Central memory CD8-positive, alpha-beta T cell (primary cell): Measurements from ENCODE around the gene GUCA2B.
A peak's percentile ranks its signal among the peaks of the same experiment; 100 is the strongest.

Source experiments
- ATAC-seq: fragments of 150-1000 bp; cut with Tn5 transposase; replicated peaks from 2 replicates; pipeline ENCODE4 v1.10.0; 2022; ENCODE audit warnings: mild to moderate bottlenecking, moderate FRiP score, moderate number of reproducible peaks; ENCODE audit not compliant: poor library complexity, severe bottlenecking; ENCODE audit errors: extremely low read depth
- DNase-seq, 2 donors: peaks; one replicate each; pipeline ENCODE4 v3.0.0; 2021; ENCODE audit warnings: low spot score in 2 of 2
- H3K27ac Mint-ChIP-seq: one replicate; pipeline ENCODE4 v1.8.0; 2022; ENCODE audit warnings: low read depth, mild to moderate bottlenecking, moderate library complexity, mixed read lengths
- H3K27me3 Mint-ChIP-seq: one replicate; pipeline ENCODE4 v1.8.0; 2022; ENCODE audit warnings: mixed read lengths
- H3K36me3 Mint-ChIP-seq: one replicate; pipeline ENCODE4 v1.8.0; 2022; ENCODE audit warnings: mild to moderate bottlenecking, moderate library complexity, mixed read lengths; ENCODE audit not compliant: insufficient read depth
- H3K4me1 Mint-ChIP-seq: one replicate; pipeline ENCODE4 v1.8.0; 2022; ENCODE audit warnings: mixed read lengths
- H3K4me3 Mint-ChIP-seq: one replicate; pipeline ENCODE4 v1.8.0; 2022; ENCODE audit warnings: mild to moderate bottlenecking, moderate library complexity, mixed read lengths
- H3K9me3 Mint-ChIP-seq: one replicate; pipeline ENCODE4 v1.8.0; 2022; ENCODE audit warnings: mixed read lengths

GUCA2B gene

GRCh38 chr1:42145389-42145716, 7.9 kb upstream of the GUCA2B start:
- no peaks in the 10 kb centered on the region for H3K9me3 Mint-ChIP-seq
- no peak overlapping the region for H3K27ac Mint-ChIP-seq
- no peak for DNase-seq
- no peaks in the 10 kb centered on the region for H3K36me3 Mint-ChIP-seq
- H3K4me1 Mint-ChIP-seq: no peaks in the 10 kb centered on the region
- H3K4me3 Mint-ChIP-seq: no peak overlapping the region
- peaks cover 25% of the 10 kb centered on the region for H3K27me3 Mint-ChIP-seq
- ATAC-seq: no peak

- ATAC-seq (no peak), DNase-seq (peak in 1 of 2 donors; percentile 10)
- no peaks in the 10 kb centered on the region for H3K4me1 Mint-ChIP-seq
- peaks cover 31% of the 10 kb centered on the region for H3K27me3 Mint-ChIP-seq
- H3K4me3 Mint-ChIP-seq: no peak overlapping the region
- H3K36me3 Mint-ChIP-seq: no peaks in the 10 kb centered on the region
- H3K9me3 Mint-ChIP-seq: no peaks in the 10 kb centered on the region
- no peak overlapping the region for H3K27ac Mint-ChIP-seq
Observed at GRCh38 chr1:42145764-42146625, 7.2 kb upstream of the GUCA2B start.

DNA sequence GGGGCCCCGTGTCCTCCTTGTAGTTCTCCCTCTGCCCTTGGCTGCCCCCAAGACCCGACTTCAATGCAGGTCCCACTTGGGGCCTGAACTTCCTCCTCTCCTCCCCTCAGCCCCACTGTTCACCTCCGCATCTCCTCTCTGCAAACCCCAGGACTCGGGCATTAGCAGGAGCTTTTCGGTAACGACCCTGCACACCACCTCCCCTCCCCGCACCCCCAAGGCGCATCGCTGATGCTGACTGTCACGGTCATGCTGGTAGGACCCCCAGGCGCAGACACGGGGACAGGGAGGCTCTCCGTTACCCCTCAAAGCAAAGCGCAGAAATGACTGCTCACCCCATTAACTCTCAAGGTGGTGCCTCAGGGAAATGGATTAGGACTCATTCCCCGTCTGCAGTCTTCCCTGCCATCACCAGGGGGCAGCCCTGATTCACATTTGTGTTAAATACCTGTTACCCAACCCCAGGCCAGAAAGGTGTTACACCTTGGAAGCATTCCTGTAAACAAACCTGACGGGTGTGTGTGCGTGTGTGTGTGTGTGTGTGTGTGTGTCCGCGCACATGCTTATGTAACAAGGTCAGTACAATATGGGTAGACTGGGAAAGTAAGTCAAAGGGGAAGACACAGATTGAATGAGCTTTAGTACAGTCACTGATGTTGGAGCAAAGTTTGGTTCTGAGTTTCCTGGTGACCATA, 6.4 kb upstream of the GUCA2B start:
- H3K27me3 Mint-ChIP-seq: peaks cover 38% of the 10 kb centered on the region
- DNase-seq (peak; percentile 44 to 47), ATAC-seq (no peak)
- no peaks in the 10 kb centered on the region for H3K4me1 Mint-ChIP-seq
- H3K4me3 Mint-ChIP-seq: no peak overlapping the region
- H3K27ac Mint-ChIP-seq: no peak overlapping the region
- H3K9me3 Mint-ChIP-seq: no peaks in the 10 kb centered on the region
- H3K36me3 Mint-ChIP-seq: no peaks in the 10 kb centered on the region

DNA sequence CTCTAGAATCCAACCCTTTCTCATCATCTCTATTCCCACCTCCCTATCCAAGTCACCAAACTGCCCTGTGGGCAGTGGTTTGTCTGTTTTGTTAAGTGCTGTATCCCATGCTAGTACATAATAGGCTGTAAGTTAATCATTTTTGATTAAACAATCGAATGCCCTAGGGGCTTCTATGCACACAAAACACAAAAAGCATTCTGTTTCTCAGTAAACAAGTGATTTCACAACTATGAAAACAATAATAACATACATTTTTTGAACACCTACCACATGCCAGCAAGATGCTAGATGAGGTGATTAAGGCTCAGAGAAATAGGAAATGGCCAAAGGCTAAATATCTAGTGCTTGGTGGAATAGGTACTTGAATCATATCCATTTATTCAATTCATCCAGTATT, 5.0 kb upstream of the GUCA2B start:
- no peaks in the 10 kb centered on the region for H3K36me3 Mint-ChIP-seq
- no peak overlapping the region for H3K4me3 Mint-ChIP-seq
- peaks cover 29% of the 10 kb centered on the region for H3K27me3 Mint-ChIP-seq
- no peak for ATAC-seq
- no peak for DNase-seq
- no peaks in the 10 kb centered on the region for H3K4me1 Mint-ChIP-seq
- no peak overlapping the region for H3K27ac Mint-ChIP-seq
- H3K9me3 Mint-ChIP-seq: no peaks in the 10 kb centered on the region

- Mint-ChIP-seq H3K4me3 (no peak overlapping the region), H3K9me3 (no peaks in the 10 kb centered on the region), H3K36me3 (no peaks in the 10 kb centered on the region), H3K4me1 (no peaks in the 10 kb centered on the region), H3K27ac (no peak overlapping the region), H3K27me3 (peaks cover 37% of the 10 kb centered on the region)
- ATAC-seq: no peak
- no peak for DNase-seq
Observed at GRCh38 chr1:42150651-42151050, 2.6 kb upstream of the GUCA2B start.

GRCh38 chr1:42152119-42152518, 1.1 kb upstream of the GUCA2B start:
- H3K27ac Mint-ChIP-seq: no peak overlapping the region
- no peaks in the 10 kb centered on the region for H3K36me3 Mint-ChIP-seq
- H3K27me3 Mint-ChIP-seq: peaks cover 37% of the 10 kb centered on the region
- H3K9me3 Mint-ChIP-seq: no peaks in the 10 kb centered on the region
- ATAC-seq: no peak
- no peaks in the 10 kb centered on the region for H3K4me1 Mint-ChIP-seq
- DNase-seq: no peak
- no peak overlapping the region for H3K4me3 Mint-ChIP-seq

- Mint-ChIP-seq H3K27me3 (peaks cover 37% of the 10 kb centered on the region), H3K27ac (no peak overlapping the region), H3K9me3 (no peaks in the 10 kb centered on the region), H3K36me3 (no peaks in the 10 kb centered on the region), H3K4me1 (peaks cover 9% of the 10 kb centered on the region), H3K4me3 (no peak overlapping the region)
- DNase-seq: no peak
- no peak for ATAC-seq
Observed at GRCh38 chr1:42153624-42154023, 414 bp downstream of the GUCA2B start.

DNA sequence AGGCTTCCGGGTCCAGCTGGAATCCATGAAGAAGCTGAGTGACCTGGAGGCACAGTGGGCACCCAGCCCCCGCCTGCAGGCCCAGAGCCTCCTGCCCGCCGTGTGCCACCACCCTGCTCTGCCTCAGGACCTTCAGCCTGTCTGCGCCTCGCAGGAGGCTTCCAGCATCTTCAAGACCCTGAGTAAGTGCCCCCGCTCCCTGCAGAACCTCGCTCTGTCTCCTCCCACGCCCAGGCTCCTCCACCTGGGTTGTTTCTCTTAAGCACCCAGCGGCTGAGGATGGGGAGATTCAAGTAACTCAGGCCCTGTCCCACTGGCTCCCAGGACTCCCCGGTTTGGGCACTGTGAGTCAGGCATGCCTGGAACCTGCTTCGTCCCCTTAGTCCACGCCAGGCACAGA, 1.5 kb downstream of the GUCA2B start:
- ATAC-seq: no peak
- no peak for DNase-seq
- Mint-ChIP-seq H3K4me3 (no peak overlapping the region), H3K27ac (no peak overlapping the region), H3K27me3 (peaks cover 37% of the 10 kb centered on the region), H3K9me3 (no peaks in the 10 kb centered on the region), H3K36me3 (no peaks in the 10 kb centered on the region), H3K4me1 (peaks cover 9% of the 10 kb centered on the region)

DNA sequence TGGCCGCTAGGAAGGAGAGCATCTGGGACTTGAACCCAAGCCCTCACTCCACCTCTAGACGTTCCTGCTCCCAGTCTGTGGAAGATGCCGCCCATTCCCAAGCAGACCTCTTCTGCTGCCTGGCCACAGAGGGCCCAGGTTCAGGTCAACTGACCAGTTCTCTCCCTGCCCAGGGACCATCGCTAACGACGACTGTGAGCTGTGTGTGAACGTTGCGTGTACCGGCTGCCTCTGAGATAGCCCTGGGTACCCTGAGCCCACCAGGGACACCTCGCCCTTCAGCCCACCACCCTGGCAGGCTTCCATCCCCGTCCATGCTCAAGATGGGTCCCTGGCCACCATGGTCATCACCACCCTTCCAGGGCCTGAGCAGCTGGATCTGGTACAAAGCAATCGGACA, 2.2 kb downstream of the GUCA2B start:
- Mint-ChIP-seq H3K27me3 (peaks cover 34% of the 10 kb centered on the region), H3K9me3 (no peaks in the 10 kb centered on the region), H3K4me3 (no peak overlapping the region), H3K27ac (no peak overlapping the region), H3K36me3 (no peaks in the 10 kb centered on the region), H3K4me1 (peaks cover 9% of the 10 kb centered on the region)
- ATAC-seq (no peak), DNase-seq (no peak)

- peak; percentile 14 for ATAC-seq
- no peak overlapping the region for H3K27ac Mint-ChIP-seq
- peaks cover 39% of the 10 kb centered on the region for H3K27me3 Mint-ChIP-seq
- no peaks in the 10 kb centered on the region for H3K36me3 Mint-ChIP-seq
- H3K9me3 Mint-ChIP-seq: peaks cover 5% of the 10 kb centered on the region
- peaks cover 9% of the 10 kb centered on the region for H3K4me1 Mint-ChIP-seq
- DNase-seq: no peak
- H3K4me3 Mint-ChIP-seq: no peak overlapping the region
Observed at GRCh38 chr1:42157667-42158066, 4.5 kb downstream of the GUCA2B start.

GRCh38 chr1:42158189-42158588, 5.0 kb downstream of the GUCA2B start:
- Mint-ChIP-seq H3K27ac (no peak overlapping the region), H3K4me1 (peaks cover 9% of the 10 kb centered on the region), H3K9me3 (peaks cover 5% of the 10 kb centered on the region), H3K36me3 (no peaks in the 10 kb centered on the region), H3K27me3 (peaks cover 36% of the 10 kb centered on the region), H3K4me3 (no peak overlapping the region)
- no peak for DNase-seq
- ATAC-seq: no peak

GRCh38 chr1:42162181-42162580, 9.0 kb downstream of the GUCA2B start:
- no peak overlapping the region for H3K4me3 Mint-ChIP-seq
- no peaks in the 10 kb centered on the region for H3K36me3 Mint-ChIP-seq
- H3K9me3 Mint-ChIP-seq: peaks cover 5% of the 10 kb centered on the region
- ATAC-seq (no peak), DNase-seq (no peak)
- no peak overlapping the region for H3K27ac Mint-ChIP-seq
- peaks cover 9% of the 10 kb centered on the region for H3K4me1 Mint-ChIP-seq
- peaks cover 25% of the 10 kb centered on the region for H3K27me3 Mint-ChIP-seq

GRCh38 chr1:42163114-42163513, 9.9 kb downstream of the GUCA2B start:
- no peak overlapping the region for H3K27ac Mint-ChIP-seq
- H3K4me1 Mint-ChIP-seq: peaks cover under 1% of the 10 kb centered on the region
- peaks cover 5% of the 10 kb centered on the region for H3K9me3 Mint-ChIP-seq
- no peak overlapping the region for H3K4me3 Mint-ChIP-seq
- H3K36me3 Mint-ChIP-seq: no peaks in the 10 kb centered on the region
- DNase-seq (no peak), ATAC-seq (no peak)
- peaks cover 25% of the 10 kb centered on the region for H3K27me3 Mint-ChIP-seq
